NAMALWA (cell line): ENCODE measurements around the gene RFX2.
"Not testable (repeated sequence)": the region's sequence is repeated elsewhere in the genome, so short reads cannot be mapped to it uniquely, and the experiment has no call there.

ENCODE experiments used
- DNase-seq: peaks from one replicate; pipeline ENCODE4 v3.0.0-alpha.2; 2015; ENCODE audit warnings: low spot score

The RFX2 gene

DNA sequence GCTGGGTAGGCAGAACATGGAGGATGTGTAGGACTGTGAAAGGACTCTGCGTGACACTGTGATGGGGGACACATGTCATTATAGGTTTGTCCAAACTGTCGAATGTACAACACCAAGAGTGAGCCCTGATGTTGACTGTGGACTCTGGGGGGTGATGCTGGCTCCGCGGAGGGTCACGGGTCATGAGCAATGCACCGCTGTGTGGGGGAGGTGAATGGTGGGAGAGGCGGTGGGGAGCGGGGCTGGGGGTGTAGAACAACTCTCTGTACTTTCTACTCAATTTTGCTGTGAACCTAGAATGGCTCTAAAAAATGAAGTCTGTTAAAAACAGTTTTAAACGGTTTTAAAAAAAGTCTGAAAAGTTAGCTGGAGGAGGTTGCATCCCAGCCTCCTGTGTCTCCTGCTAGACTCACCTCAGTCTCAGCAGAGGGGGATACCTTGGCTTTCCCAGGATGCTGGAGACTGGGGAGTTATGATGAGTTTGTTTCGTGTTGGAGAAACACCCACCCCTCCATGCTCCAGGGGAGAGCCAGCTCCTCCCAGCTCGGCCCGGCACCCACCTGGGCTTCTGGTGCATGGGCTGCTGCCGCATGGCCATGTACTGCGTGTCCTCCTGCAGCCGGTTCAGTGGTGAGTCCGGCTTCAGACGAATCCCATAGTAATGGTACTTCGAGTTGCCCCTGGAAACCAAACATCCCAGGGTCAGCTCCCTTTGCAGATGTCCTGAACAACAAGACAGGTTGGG lies 97.7 kb downstream of the RFX2 start:
- no peak for DNase-seq

DNA sequence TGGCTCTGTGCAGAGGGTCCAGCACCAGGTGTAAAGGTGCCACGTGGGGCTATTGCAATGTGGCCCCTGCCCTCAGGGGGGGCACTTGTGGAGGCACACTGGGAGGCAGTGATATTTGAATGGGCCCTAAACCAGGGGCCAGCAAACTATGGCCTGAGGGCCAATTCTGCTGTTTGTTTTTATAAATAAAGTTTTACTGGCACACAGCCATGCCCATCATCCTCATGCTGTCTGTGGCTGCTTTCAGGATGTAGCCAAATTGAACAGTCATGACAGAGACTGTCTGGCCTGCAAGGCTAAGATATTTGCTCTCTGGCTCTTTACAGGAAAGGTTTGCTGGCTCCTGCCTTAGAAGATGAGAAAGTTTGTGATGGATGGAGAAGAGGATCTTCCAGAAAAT lies 98.5 kb downstream of the RFX2 start:
- no peak for DNase-seq

DNA sequence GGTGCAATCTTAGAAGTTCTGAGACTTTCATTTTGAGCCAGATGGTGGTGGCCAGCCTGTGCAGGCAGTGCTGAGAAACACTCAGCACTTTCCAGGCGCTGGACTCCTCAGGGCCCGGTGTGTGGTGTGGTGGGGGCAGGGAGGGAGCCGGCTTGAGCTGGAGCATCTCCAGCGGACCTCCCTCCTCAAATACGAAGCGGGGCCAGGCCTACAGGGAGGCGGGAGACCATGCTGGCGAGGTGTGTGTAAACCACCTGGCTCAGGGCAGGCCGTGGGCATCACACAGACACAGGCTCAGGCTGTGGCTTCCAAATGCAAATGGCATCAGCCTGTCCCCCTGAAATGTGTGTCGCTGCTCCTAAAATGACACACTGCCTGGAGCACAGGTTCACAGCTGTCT lies 99.1 kb downstream of the RFX2 start:
- DNase-seq = no peak

DNA sequence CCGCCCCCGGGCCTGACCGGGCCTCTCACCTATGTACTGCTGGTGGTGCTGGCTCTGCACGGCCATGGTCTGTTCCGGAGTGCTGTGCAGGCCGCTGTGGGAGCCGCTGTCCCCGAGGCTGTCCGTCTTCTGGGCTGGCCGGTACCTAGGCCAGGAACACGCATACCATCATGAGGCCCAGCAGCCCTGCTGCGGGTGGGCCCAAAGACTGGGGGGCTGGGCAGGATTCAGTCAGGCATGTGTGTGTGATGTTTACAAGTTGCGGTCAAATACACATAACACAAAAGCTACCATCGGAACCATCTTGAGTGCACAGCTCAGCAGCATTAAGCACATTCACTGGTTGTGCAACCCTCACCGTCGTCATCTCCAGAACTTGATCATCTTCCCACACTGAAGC lies 100.2 kb downstream of the RFX2 start:
- DNase-seq = no peak

DNA sequence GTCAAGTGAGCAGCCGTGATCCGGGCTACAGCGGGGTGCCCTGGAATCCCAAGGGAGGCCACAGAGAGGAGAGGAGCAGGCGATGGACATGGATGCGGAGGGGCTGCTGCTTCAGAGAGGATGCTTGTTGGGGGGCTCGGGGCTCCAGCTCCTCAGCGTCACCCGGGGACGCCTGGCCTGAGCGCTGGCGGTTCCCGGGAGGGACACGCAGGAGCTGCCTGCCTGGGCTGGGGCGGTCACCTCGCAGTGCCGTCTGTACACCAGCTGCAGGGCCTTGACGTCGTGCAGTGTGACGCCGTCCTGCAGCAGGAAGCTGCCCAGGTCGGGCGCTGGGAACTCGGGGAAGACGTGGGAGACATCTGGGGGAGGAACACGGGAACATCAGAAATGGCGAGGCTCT lies 102.4 kb downstream of the RFX2 start:
- DNase-seq = no peak

DNA sequence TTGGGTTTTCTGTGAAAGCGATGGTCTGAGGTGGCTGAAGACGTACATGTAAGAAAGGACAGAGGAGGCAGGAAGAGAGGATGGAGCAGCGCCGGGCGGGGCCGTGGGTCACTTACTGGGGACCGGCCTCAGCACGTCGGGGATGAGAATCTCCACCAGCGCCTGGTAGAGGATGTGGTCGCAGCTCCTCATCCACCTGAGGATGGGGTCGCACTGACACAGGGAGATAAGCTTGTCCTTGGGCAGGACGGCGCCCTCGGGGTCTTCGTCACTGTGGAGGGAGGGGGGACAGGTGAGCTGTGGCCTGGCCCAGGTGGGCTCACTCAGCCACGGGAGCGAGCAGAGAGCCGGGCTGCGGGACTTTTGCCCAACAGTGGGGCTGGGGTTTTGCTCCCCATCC lies 103.4 kb downstream of the RFX2 start:
- DNase-seq = no peak

DNA sequence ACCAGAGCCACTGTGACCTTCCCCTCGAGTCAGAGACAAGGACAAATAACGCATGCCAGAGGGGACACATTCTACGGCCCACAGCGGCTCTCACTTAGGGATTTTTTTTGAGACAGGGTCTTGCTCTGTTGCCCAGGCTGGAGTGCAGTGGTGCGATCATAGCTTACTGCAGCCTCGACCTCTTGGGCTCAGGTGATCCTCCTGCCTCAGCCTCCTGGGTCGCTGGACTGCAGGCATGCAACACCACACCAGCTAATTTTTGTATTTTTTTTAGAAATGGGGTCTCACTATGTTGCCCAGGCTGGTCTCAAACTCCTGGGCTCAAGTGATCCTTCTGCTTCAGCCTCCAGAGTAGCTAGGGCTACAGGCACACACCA lies 104.2 kb downstream of the RFX2 start:
- not testable (repeated sequence) for DNase-seq

DNA sequence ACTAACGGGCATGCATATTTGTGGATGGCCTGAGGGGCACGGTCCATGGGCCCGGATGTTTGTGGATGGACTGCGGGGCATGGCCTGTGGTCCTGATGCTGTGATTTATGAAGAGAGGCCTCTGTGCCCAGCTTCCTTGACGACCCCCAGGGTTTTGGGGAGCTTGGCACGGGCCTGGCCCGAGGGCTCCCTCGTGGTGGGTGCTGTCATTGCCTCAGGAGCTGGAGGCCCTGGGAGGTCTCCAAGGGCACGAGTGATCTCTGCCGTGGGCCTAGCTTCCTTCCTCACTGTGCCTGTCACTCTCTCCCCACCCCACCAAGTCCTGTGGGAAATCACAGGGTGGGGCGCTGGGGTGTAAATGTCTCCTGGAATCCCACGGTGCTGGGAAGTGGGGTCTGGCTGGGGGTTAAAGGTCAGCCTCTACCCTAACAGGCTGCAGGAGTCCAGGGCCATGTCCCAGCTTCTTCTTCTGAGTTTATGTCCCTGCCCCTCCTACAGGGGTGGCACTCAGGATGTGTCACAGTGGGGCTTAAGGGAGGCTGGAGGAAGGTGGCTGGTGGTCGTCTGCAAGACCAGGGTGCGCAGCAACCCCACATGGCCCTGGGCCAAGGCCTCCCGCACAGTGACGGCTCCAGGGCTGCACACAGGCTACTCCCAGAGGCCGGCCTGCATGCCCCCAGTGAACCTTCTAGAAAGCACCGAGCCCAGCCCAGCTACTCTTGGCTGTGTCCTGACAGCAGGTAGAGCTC lies 104.8 kb downstream of the RFX2 start:
- DNase-seq = no peak

DNA sequence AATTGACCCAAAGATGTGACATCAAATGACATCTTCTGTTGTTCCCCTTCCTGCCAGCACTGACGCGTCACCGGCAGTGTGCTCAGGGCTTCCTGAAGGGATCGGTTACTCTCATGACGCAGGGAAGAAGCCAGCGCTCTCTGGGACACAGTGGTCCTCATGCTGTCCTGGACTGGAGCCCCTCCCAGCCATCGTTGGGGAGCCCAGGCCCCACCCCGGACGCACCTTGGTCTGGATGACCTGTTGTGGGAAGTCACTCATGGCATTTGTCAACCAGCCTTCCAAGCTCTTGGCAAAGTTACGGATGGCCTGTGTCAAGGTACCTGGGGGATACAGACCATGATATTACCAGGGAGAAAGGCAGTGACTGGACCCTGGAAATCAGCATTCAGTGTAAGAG lies 106.3 kb downstream of the RFX2 start:
- DNase-seq = no peak

DNA sequence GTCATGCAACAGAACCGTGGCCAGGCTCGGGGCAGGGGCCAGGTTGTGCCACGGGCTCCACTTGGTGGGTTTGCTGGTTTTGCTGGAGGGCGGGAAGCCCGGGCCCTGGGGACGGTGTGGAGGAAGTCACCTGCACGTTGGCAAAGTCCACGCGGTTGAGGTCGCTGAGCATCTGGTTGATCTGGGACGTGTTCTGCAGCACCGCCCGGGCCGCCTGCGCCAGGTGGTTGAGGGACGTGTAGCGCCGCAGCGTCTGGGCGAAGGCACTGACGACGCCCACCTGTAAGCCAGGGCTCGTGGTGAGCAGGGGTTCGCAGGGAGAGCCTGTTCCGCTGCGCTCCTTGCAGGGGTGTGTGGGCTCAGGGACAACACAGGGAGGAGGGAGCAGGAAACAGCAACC lies 107.7 kb downstream of the RFX2 start:
- DNase-seq = no peak

DNA sequence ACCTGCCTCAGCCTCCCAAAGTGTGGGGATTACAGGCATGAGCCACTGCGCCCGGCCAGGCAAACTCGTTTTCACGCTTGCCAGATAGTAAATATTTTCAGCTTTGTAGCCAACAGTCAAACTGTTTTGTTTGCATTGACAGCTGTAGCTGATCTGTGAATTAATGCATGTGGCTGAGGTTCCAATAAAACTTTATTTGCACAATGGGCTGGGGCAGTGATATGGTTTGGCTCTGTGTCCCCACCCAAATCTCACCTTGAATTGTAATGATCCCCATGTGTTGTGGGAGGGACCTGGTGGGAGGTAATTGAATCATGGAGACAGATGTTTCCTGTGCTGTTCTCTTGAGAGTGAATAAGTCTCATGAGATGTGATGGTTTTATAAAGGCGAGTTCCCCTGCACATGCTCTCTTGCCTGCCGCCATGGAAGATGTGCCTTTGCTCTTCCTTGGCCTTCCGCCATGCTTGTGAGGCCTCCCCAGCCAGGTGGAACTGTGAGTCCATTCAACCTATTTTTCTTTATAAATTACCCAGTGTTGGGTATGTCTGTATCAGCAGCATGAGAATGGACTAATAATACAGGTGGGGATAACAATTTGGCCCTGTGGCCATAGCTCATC lies 110.0 kb downstream of the RFX2 start:
- no peak for DNase-seq

DNA sequence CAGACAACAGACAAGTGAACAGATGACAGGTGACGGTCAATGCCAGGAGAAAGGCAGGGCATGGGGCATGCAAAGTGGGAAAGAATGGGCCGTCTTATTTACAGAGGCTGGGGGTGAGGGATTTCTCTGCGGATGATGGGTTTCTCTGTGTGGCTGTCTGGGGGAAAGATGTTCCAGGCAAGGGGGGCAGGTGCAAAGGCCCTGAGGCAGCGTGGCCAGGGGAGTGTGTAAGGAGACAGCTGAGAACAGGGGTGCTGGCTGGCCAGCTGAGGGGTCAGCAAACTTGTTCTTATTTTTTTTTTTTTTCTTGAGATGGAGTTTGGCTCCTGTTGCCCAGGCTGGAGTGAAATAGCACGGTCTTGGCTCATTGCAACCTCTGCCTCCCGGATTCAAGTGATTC lies 110.6 kb downstream of the RFX2 start:
- no peak for DNase-seq

DNA sequence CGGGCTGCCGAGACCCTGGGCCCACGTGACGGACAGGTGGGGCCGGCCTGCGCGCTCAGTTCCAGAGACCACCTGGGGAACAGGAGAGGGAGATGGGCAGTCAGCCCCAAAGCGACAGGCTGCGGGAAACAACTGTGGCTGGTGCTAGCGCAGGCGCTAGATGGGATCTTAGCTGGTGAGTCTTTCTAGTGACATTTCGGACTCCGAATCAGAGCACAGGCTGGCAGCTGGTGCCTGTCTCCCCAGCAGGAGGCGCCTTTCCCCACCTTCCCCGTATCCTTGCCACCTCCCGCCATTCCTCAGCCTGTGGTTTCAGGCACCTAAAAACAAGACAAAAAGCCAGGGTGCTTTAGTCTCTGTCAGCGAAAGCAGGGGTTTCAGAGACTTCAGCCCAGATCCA lies 112.9 kb downstream of the RFX2 start:
- DNase-seq = no peak

DNA sequence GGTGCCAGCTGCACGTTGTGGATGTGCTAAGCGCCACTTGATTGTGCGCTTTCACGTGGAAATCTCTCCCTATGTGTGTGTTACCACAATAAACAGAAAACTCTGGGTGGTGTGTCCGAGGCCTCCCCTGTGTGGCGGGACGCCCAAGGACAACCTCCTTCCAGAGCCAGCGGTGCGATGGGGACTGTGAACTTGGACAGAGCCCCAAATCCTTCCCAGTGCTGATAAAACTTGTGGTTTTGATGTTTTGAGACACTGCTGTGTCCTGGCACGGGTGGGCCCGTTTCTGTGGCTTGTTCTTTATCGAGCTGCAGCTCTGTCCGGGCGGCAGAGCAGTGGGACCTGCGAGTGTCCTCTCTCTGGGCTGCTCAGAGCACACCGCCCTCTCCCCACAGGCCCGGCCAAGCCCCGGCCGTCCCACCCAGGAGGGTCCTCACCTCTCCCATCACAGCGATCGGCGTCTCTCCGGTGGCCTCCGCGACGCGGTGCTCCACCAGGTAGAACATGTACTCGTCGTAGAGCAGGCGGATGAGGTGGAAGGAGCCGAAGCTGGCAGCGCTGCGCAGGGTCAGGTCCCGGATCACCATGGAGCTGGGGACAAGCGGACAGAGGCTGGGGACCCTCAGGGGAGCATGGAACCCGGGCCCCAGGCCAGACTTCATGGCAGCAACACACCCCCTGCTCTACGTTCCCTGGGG lies 113.5 kb downstream of the RFX2 start:
- DNase-seq = no peak

DNA sequence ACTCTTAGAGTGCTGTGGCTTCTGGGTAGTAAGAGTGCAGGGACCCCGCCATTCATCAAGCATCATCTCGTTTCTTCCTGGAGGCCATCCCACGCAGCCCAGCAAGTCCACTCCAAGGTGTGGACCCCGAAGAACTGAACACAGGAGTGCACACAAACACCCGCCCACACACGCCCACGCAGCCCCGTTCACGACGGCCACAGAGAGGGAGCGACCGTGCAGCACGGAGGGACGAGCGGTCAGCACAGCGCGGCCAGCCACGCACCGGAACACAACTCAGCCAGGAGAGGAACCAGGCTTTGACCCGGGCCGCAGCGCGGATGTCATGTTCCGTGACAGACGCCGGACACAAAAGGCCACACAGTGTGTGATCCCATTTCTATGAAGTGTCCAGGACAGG lies 114.2 kb downstream of the RFX2 start:
- no peak for DNase-seq

DNA sequence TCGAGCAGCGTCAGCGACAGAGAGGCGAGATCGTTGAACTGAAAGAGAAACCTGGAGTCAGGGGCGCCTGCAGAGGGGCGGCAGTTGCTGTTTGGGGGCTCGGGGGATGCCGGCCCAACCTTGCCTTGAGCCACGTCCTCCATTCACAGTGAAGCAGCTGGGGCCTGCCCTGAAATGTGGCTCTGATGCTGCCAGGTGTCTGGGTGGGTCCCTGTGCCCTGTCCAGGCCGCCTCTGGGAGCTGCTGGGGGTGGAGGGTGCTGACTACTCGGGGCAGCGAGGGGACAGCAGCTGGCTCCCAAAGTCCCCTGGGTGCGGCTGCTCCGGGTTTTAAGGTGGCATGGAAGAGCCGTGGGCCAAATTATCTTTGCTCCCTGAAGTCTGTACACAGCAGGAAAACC lies 114.7 kb downstream of the RFX2 start:
- no peak for DNase-seq

DNA sequence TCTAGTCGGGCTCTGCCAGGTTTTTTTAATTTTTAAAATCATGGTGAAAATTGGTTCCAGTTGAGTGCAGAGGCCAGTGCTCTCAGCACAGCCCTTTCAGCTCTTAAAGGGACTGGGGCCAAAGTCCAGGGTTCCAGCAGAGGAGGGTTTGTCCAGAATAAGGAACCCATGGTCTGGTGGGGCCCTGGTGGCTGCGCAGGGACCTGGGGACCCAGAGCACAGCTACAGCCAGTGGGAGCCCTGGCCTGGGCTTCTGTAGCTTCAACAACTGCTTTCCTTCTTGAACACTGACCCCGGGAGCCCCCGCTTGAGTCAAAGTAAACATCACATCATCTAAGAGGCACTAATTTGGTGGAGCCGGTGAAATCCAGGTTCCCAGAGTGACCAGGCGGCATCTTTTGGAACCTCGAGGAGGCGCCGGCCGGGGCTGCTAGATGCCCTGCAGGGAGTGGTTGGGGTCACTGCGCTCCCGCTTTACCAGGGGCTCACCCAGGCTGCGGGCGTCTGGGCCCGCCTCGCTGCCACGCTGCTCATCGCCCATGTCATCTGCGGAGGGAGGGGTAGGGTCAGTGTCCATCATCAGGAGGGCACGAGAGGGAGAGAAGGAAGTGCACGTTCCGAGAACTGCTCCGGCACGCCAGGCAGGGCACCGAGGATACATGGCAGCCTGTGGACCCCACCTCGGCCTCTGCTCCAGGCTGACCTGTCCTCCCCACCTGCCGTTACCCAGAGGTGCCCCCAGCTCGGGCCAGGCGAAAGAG lies 115.7 kb downstream of the RFX2 start:
- DNase-seq = no peak

DNA sequence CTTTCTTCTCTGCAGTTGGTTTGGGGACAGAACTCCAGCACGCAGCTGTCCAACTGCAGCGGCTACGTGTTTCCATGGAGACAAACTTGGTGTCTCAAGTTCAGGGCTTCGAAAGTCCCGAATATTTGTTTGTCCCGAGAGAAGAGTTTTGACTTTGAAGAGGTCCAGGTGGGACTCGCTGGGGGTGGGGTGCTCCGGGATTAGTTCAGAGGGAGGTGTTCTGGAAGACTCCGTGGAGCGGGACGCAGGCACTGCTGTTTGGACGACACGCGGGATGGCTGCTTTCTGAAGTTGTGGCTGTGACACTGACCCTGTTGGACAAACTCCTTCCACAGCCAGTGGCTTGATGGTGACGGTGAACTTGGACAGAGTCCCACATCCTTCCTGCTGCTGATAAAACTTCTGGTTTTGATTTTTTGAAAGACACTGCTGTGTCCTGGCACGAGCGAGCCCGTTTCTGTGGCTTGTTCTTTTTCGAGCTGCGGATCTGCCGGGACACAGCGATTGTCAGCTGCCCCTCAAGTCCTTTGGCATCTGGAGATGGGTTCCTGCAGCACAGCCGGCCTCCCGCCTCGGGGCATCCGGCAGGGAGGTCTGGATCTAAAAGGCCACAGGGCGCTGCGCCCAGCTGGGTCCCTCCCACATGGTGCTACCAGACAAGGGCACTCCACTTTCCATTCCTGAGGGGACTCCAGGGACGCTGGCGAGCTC lies 116.5 kb downstream of the RFX2 start:
- no peak for DNase-seq

DNA sequence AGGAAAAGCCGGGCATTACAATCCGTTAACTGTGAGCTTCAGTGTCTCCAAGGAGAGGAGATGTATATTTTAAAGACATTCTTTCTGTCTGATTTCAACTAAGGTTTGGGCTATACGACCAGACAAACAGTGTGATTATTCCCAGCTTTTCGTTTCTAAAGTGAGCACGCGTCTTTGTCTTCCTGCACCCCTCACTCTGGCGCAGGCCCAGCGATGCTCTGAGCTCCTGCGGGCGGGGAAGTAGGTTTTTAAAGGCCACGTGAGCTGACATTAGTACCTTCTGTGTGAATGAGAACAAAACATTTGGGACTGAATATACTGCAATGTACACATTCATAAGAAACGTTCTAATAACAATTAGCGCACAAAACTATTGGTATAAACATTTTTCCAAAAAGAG lies 117.1 kb downstream of the RFX2 start:
- DNase-seq = no peak

DNA sequence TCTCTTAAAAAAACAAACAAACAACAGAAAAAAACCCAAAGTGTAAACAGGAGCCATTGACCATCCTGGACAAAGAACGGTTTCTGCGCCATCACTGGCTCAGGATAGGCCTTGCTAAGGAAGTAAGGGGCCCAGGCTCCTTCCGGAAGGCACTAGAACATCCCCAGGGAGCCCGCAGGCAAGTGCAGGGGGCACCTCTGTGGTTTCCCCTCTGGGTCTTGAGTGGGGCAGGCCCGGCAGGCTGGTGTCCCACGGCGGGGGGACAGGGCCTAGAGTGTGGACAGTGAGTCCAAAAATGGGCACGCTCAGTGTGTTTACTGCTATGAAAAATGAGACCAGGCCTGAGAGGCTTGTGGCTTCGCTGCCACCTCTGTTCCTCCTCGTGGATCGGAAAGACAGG lies 117.5 kb downstream of the RFX2 start:
- no peak for DNase-seq

DNA sequence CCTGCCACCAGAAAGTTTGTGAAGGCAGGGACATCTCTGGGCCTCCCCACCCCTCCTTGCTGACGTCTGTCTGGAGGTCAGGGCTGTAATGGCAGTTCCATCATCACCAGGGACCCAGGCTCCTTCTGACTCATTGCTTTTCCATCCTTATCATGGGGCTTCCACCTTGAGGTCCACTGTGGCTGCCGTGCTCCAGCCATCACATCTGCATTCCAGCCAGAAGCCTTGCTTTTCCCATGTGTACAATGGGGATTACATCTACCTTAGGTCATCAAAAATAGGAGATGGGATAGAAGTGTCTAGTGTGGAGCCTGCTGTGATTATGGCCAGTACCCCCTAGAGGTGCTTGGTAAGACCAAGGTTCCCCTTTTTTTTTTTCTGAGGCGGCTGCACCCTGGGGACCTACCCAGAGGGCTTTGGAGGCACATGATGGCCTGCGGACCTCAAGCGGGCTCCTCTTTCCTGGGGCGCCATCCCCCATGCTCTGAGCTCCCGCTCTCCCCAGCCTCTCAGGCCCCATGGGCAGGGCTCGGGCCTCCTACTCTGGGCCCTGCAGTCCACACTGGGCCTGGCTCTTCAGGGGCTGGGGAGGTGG lies 119.0 kb downstream of the RFX2 start:
- DNase-seq = no peak
